T-helper 22 cell (primary cell): ENCODE measurements around the gene MPRIP.
A peak's percentile ranks its signal among the peaks of the same experiment; 100 is the strongest.

Experiments used
- DNase-seq: peaks from one replicate; pipeline ENCODE4 v3.0.0-alpha.2; 2020; ENCODE audit warnings: low read depth

The MPRIP gene

GRCh38 chr17:17166446-17166845, 124.2 kb downstream of the MPRIP start:
- DNase-seq = no peak

GRCh38 chr17:17167356-17167755, 125.1 kb downstream of the MPRIP start:
- DNase-seq = no peak

- no peak for DNase-seq
Observed at GRCh38 chr17:17167986-17168385, 125.7 kb downstream of the MPRIP start.

GRCh38 chr17:17168401-17168800, 126.1 kb downstream of the MPRIP start:
- no peak for DNase-seq

GRCh38 chr17:17169396-17169795, 127.1 kb downstream of the MPRIP start:
- no peak for DNase-seq

GRCh38 chr17:17170346-17170985, 128.2 kb downstream of the MPRIP start:
- DNase-seq = no peak

GRCh38 chr17:17171186-17171585, 128.9 kb downstream of the MPRIP start:
- no peak for DNase-seq

- DNase-seq = no peak
Observed at GRCh38 chr17:17172001-17172939, 130.0 kb downstream of the MPRIP start.

GRCh38 chr17:17172990-17173389, 130.7 kb downstream of the MPRIP start:
- no peak for DNase-seq

- no peak for DNase-seq
Observed at GRCh38 chr17:17173921-17174320, 131.7 kb downstream of the MPRIP start.

- DNase-seq = no peak
Observed at GRCh38 chr17:17175340-17175739, 133.1 kb downstream of the MPRIP start.

- DNase-seq = no peak
Observed at GRCh38 chr17:17175917-17176316, 133.7 kb downstream of the MPRIP start.

- no peak for DNase-seq
Observed at GRCh38 chr17:17176341-17176740, 134.1 kb downstream of the MPRIP start.

GRCh38 chr17:17177176-17177575, 134.9 kb downstream of the MPRIP start:
- DNase-seq = peak; percentile 24

- DNase-seq = no peak
Observed at GRCh38 chr17:17179371-17179827, 137.1 kb downstream of the MPRIP start.

- no peak for DNase-seq
Observed at GRCh38 chr17:17180141-17180603, 137.9 kb downstream of the MPRIP start.

GRCh38 chr17:17180741-17181525, 138.7 kb downstream of the MPRIP start:
- no peak for DNase-seq

- no peak for DNase-seq
Observed at GRCh38 chr17:17181666-17182597, 139.7 kb downstream of the MPRIP start.

- DNase-seq = no peak
Observed at GRCh38 chr17:17182598-17183136, 140.4 kb downstream of the MPRIP start.

- DNase-seq = no peak
Observed at GRCh38 chr17:17183744-17184143, 141.5 kb downstream of the MPRIP start.
